ENCODE data around the gene TLE7. TPM values are rescaled to one million over a fixed set of nuclear protein-coding genes. Genes with fewer than 3 reads are reported as not detected.
A peak's percentile ranks its signal among the peaks of the same experiment; 100 is the strongest.

TLE7 gene
- total RNA-seq, 1 donor from 2014 or later: not detected

GRCh38 chr16:71473891-71474290 lies 32.0 kb upstream of the TLE7 start:
- H3K9me3 Mint-ChIP-seq: no peaks in the 10 kb centered on the region
- no peaks in the 10 kb centered on the region for H3K4me1 Mint-ChIP-seq
- H3K27me3 Mint-ChIP-seq (ENCODE audit: low read depth): no peaks in the 10 kb centered on the region
- H3K36me3 Mint-ChIP-seq (ENCODE audit: low read depth): no peaks in the 10 kb centered on the region
- H3K4me3 Mint-ChIP-seq: no peak overlapping the region
- no peak for DNase-seq (ENCODE audit: low read depth, low spot score)
- no peak overlapping the region for H3K27ac Mint-ChIP-seq (ENCODE audit: unreplicated experiment)
- TF ChIP-seq, protein P1, sequence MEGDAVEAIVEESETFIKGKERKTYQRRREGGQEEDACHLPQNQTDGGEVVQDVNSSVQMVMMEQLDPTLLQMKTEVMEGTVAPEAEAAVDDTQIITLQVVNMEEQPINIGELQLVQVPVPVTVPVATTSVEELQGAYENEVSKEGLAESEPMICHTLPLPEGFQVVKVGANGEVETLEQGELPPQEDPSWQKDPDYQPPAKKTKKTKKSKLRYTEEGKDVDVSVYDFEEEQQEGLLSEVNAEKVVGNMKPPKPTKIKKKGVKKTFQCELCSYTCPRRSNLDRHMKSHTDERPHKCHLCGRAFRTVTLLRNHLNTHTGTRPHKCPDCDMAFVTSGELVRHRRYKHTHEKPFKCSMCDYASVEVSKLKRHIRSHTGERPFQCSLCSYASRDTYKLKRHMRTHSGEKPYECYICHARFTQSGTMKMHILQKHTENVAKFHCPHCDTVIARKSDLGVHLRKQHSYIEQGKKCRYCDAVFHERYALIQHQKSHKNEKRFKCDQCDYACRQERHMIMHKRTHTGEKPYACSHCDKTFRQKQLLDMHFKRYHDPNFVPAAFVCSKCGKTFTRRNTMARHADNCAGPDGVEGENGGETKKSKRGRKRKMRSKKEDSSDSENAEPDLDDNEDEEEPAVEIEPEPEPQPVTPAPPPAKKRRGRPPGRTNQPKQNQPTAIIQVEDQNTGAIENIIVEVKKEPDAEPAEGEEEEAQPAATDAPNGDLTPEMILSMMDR (conservative IDR thresholded peaks at IDR 0.05): no peak

GRCh38 chr16:71472931-71473330 lies 31.1 kb upstream of the TLE7 start:
- H3K36me3 Mint-ChIP-seq (ENCODE audit: low read depth): no peaks in the 10 kb centered on the region
- no peak overlapping the region for H3K27ac Mint-ChIP-seq (ENCODE audit: unreplicated experiment)
- H3K4me3 Mint-ChIP-seq: no peak overlapping the region

GRCh38 chr16:71472051-71472450 lies 30.2 kb upstream of the TLE7 start:
- Mint-ChIP-seq H3K27ac (ENCODE audit: unreplicated experiment) (no peak overlapping the region), H3K27me3 (ENCODE audit: low read depth) (no peaks in the 10 kb centered on the region), H3K9me3 (no peaks in the 10 kb centered on the region), H3K4me3 (no peak overlapping the region), H3K36me3 (ENCODE audit: low read depth) (no peaks in the 10 kb centered on the region), H3K4me1 (no peaks in the 10 kb centered on the region)
- TF ChIP-seq, protein P1 (conservative IDR thresholded peaks at IDR 0.05): no peak
- DNase-seq (ENCODE audit: low read depth, low spot score): no peak

More at GRCh38 chr16:71472931-71473330, 31.1 kb upstream of the TLE7 start:
- TF ChIP-seq, protein P1 (conservative IDR thresholded peaks at IDR 0.05): no peak
- Mint-ChIP-seq H3K27me3 (ENCODE audit: low read depth) (no peaks in the 10 kb centered on the region), H3K4me1 (no peaks in the 10 kb centered on the region), H3K9me3 (no peaks in the 10 kb centered on the region)
- DNase-seq (ENCODE audit: low read depth, low spot score): no peak

- DNase-seq (ENCODE audit: low read depth, low spot score): peak; percentile 36
- TF ChIP-seq, protein P1 (conservative IDR thresholded peaks at IDR 0.05): no peak
- Mint-ChIP-seq H3K27me3 (ENCODE audit: low read depth) (no peaks in the 10 kb centered on the region), H3K27ac (ENCODE audit: unreplicated experiment) (no peak overlapping the region), H3K36me3 (ENCODE audit: low read depth) (no peaks in the 10 kb centered on the region), H3K9me3 (no peaks in the 10 kb centered on the region), H3K4me1 (peaks cover 4% of the 10 kb centered on the region), H3K4me3 (no peak overlapping the region)
Measured at GRCh38 chr16:71467810-71468209, 26.0 kb upstream of the TLE7 start.

DNA sequence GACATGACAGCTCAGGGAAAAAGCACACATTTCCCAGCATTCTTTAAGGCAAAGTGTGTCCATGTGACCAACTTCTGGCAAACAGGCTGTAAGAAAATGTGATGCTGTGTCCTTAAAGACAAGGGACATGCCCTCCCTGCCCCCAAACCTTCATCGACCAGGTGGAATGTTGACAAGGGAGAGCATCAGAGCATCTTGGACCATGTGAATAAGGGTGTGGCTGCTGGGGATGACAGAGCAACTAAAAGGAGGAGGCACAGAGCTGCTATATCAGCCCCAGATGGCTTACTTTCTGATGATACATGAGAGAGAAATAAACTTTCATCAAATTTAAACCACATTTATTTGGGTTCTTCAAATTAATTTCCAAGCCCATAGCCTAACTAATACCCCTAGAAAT lies 22.4 kb upstream of the TLE7 start:
- TF ChIP-seq, protein P1 (conservative IDR thresholded peaks at IDR 0.05): no peak

More for the DNA sequence above, 22.4 kb upstream of the TLE7 start:
- no peak for DNase-seq (ENCODE audit: low read depth, low spot score)
- Mint-ChIP-seq H3K27me3 (ENCODE audit: low read depth) (no peaks in the 10 kb centered on the region), H3K27ac (ENCODE audit: unreplicated experiment) (no peak overlapping the region), H3K9me3 (no peaks in the 10 kb centered on the region), H3K36me3 (ENCODE audit: low read depth) (no peaks in the 10 kb centered on the region), H3K4me1 (peaks cover 29% of the 10 kb centered on the region), H3K4me3 (no peak overlapping the region)

Measured in neural crest cell (in vitro differentiated cells).